ENCODE results near the gene SPEG. TPM values are rescaled to one million over a fixed set of nuclear protein-coding genes. Genes with fewer than 3 reads are reported as not detected.

SPEG gene
- total RNA-seq, 1 donor from 2014 or later = 145 TPM

GRCh38 chr2:219443016-219443696 is 8.5 kb downstream of the SPEG start:
- Histone ChIP-seq H3K27ac (replicated peaks) (no peak overlapping the region), H3K4me3 (peak overlapping the region; percentile 67), H3K36me3 (no peaks in the 10 kb centered on the region), H3K9me3 (replicated peaks) (no peaks in the 10 kb centered on the region), H3K27me3 (ENCODE audit: low read depth) (peaks cover 87% of the 10 kb centered on the region), H3K4me1 (peaks cover 64% of the 10 kb centered on the region)
- TF ChIP-seq CTCF (IDR thresholded peaks at IDR 0.05; ENCODE audit: borderline replicate concordance) = no peak
- intact Hi-C loops (cut with micrococcal nuclease) = no loop called here
- no peak for DNase-seq

- intact Hi-C loops (cut with micrococcal nuclease) = no loop called here
- TF ChIP-seq CTCF (IDR thresholded peaks at IDR 0.05; ENCODE audit: borderline replicate concordance) = no peak
- Histone ChIP-seq H3K9me3 (replicated peaks) (no peaks in the 10 kb centered on the region), H3K4me1 (peaks cover 64% of the 10 kb centered on the region), H3K27me3 (ENCODE audit: low read depth) (peaks cover 92% of the 10 kb centered on the region), H3K4me3 (no peak overlapping the region), H3K36me3 (peaks cover 5% of the 10 kb centered on the region), H3K27ac (replicated peaks) (peak overlapping the region; percentile 23)
- no peak for DNase-seq
Measured at GRCh38 chr2:219443697-219444023, 9.0 kb downstream of the SPEG start.

- TF ChIP-seq CTCF (IDR thresholded peaks at IDR 0.05; ENCODE audit: borderline replicate concordance) = no peak
- intact Hi-C loops (cut with micrococcal nuclease) = no loop called here
- Histone ChIP-seq H3K27ac (replicated peaks) (peak overlapping the region; percentile 63), H3K4me3 (no peak overlapping the region), H3K9me3 (replicated peaks) (no peaks in the 10 kb centered on the region), H3K27me3 (ENCODE audit: low read depth) (peaks cover 94% of the 10 kb centered on the region), H3K4me1 (peaks cover 64% of the 10 kb centered on the region), H3K36me3 (peaks cover 5% of the 10 kb centered on the region)
- DNase-seq = no peak
Measured at GRCh38 chr2:219444566-219445091, 10.0 kb downstream of the SPEG start.

GRCh38 chr2:219445220-219445640 is 10.6 kb downstream of the SPEG start:
- no peak for DNase-seq
- peaks cover 63% of the 10 kb centered on the region for H3K4me1 ChIP-seq
- no peak overlapping the region for H3K4me3 ChIP-seq
- no peaks in the 10 kb centered on the region for H3K9me3 ChIP-seq (replicated peaks)
- H3K27ac ChIP-seq (replicated peaks) = peak overlapping the region; percentile 63
- H3K27me3 ChIP-seq (ENCODE audit: low read depth) = peaks cover 94% of the 10 kb centered on the region
- no peak for TF ChIP-seq CTCF (IDR thresholded peaks at IDR 0.05; ENCODE audit: borderline replicate concordance)
- H3K36me3 ChIP-seq = peaks cover 5% of the 10 kb centered on the region
- intact Hi-C loops (cut with micrococcal nuclease) = no loop called here

- Histone ChIP-seq H3K4me1 (peaks cover 56% of the 10 kb centered on the region), H3K27ac (replicated peaks) (peak overlapping the region; percentile 63), H3K9me3 (replicated peaks) (no peaks in the 10 kb centered on the region), H3K27me3 (ENCODE audit: low read depth) (peaks cover 94% of the 10 kb centered on the region), H3K4me3 (no peak overlapping the region), H3K36me3 (peaks cover 5% of the 10 kb centered on the region)
- no peak for TF ChIP-seq CTCF (IDR thresholded peaks at IDR 0.05; ENCODE audit: borderline replicate concordance)
- intact Hi-C loops (cut with micrococcal nuclease) = no loop called here
- no peak for DNase-seq
Measured at GRCh38 chr2:219446101-219446504, 11.5 kb downstream of the SPEG start.
